ENCODE measurements around the gene ZGPAT. TPM values are rescaled to one million over a fixed set of nuclear protein-coding genes. Genes with fewer than 3 reads are reported as not detected.

ZGPAT gene
- total and polyA plus RNA-seq, 2 of the 13 experiments (the other 11 are each of a cell fraction or from before 2014, with no cell fraction given) = 23.0 to 41.9 TPM

- TF ChIP-seq ZBED4 (CRISPR knock-in tag; IDR thresholded peaks at IDR 0.05; ENCODE audit: borderline replicate concordance) = no peak
- peak; percentile 21; the same call in 1 of the 2 replicates for TF ChIP-seq ZFP91 (CRISPR knock-in tag; IDR thresholded peaks at IDR 0.05; ENCODE audit: borderline replicate concordance)
- TF ChIP-seq POGK (CRISPR knock-in tag; conservative IDR thresholded peaks at IDR 0.05) = peak; percentile 44; the same call in 1 of the 2 replicates
- TF ChIP-seq, protein P1, sequence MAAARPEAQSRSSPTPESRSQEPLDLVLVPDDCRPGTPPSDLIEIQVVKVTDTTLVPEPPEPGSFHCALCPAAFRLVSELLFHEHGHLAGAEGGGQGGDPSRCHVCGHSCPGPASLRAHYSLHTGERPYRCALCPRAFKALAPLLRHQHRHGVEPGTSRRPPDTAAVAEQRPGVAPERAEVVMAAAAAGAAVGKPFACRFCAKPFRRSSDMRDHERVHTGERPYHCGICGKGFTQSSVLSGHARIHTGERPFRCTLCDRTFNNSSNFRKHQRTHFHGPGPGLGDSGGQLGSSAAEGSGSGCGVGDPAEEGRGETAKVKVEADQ (CRISPR knock-in tag; IDR thresholded peaks at IDR 0.05; ENCODE audit: borderline replicate concordance) = 0 out of 2 replicates have a peak, but pooled peaks have one; percentile 68
- TF ChIP-seq ERF (CRISPR knock-in tag; IDR thresholded peaks at IDR 0.05) = peak; percentile 8; the same call in 1 of the 2 replicates
- TF ChIP-seq NR2C2 (CRISPR knock-in tag; IDR thresholded peaks at IDR 0.05; ENCODE audit: borderline replicate concordance) = 0 out of 2 replicates have a peak, but pooled peaks have one; percentile 24
- TF ChIP-seq, protein P2, sequence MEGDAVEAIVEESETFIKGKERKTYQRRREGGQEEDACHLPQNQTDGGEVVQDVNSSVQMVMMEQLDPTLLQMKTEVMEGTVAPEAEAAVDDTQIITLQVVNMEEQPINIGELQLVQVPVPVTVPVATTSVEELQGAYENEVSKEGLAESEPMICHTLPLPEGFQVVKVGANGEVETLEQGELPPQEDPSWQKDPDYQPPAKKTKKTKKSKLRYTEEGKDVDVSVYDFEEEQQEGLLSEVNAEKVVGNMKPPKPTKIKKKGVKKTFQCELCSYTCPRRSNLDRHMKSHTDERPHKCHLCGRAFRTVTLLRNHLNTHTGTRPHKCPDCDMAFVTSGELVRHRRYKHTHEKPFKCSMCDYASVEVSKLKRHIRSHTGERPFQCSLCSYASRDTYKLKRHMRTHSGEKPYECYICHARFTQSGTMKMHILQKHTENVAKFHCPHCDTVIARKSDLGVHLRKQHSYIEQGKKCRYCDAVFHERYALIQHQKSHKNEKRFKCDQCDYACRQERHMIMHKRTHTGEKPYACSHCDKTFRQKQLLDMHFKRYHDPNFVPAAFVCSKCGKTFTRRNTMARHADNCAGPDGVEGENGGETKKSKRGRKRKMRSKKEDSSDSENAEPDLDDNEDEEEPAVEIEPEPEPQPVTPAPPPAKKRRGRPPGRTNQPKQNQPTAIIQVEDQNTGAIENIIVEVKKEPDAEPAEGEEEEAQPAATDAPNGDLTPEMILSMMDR (CRISPR knock-in tag; IDR thresholded peaks at IDR 0.05) = peak; percentile 11; the same call in 1 of the 2 replicates
- no peak for TF ChIP-seq TBP (CRISPR knock-in tag; IDR thresholded peaks at IDR 0.05)
- TF ChIP-seq ZNF598 (CRISPR knock-in tag; IDR thresholded peaks at IDR 0.05; ENCODE audit: borderline replicate concordance) = 0 out of 2 replicates have a peak, but pooled peaks have one; percentile 69
- TF ChIP-seq ZSCAN25 (CRISPR knock-in tag; IDR thresholded peaks at IDR 0.05) = 0 out of 2 replicates have a peak, but pooled peaks have one; percentile 29
- TF ChIP-seq RCOR2 (CRISPR knock-in tag; IDR thresholded peaks at IDR 0.05) = no peak
- peak; percentile 18; the same call in 1 of the 2 replicates for TF ChIP-seq ZNF609 (CRISPR knock-in tag; IDR thresholded peaks at IDR 0.05; ENCODE audit: borderline replicate concordance)
These were observed 10.4 kb upstream of the ZGPAT start (continued) for GRCh38 chr20:63697357-63697867.
